HG02759 (cell line): ENCODE data around the gene MUSTN1.
A peak's percentile ranks its signal among the peaks of the same experiment; 100 is the strongest.

Experiments used
- ATAC-seq: cut with Tn5 transposase; IDR thresholded peaks from one replicate; pipeline ENCODE4 v1.9.1; 2021; ENCODE audit warnings: mild to moderate bottlenecking, moderate library complexity; ENCODE audit not compliant: unreplicated experiment

MUSTN1 gene

GRCh38 chr3:52834871-52835501 lies at the start of gene MUSTN1:
Gene MUSTN1, minus strand, starts transcription at chr3:52835019. Its CDS starts 71 bp downstream, at chr3:52834948.
- no peak for ATAC-seq

- no peak for ATAC-seq
These were observed 47.6 kb upstream of the MUSTN1 start for GRCh38 chr3:52882377-52882776.

DNA sequence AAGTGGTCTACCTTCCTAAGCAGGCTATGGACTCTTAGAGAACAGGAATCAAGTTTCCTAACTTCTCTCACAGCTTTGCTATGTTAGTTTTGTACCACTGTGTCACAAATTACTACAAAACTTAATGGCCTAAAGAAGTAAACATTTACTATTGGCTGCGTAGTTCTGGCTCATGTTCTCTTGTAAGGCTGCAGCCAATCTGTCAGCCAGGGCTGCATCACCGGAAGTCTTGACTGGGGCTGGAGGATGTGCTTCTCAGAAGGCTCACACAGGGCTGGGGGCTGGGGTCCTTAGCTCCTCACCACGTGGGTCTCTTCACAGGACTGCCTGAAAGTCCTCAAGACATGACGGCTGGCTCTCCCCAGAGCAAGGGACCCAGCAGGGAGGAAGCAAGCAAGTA lies 47.1 kb upstream of the MUSTN1 start:
- ATAC-seq, result no peak

GRCh38 chr3:52880474-52880873 lies 45.7 kb upstream of the MUSTN1 start:
- ATAC-seq, result peak; percentile 73

DNA sequence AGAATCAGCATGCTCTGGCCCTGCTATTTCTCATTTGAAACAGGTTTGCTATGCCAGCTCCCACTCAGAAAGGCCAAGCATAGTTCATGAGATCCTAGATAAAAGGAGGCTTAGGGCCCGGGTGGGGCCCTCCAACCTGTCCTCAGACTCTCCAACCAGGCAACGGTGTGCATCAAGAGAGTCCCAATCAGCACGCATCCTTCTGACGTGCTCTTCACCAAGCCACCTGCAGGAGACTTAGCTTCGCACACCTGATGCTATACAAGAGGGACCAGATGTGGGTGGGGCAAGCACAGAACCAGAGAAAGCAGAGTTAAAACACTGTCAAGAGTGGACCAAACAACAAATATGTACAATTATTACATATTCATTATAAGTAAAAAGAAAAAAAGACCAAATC lies 45.2 kb upstream of the MUSTN1 start:
- ATAC-seq, result peak; percentile 32

- no peak for ATAC-seq
These were observed 44.8 kb upstream of the MUSTN1 start for GRCh38 chr3:52879581-52879980.

GRCh38 chr3:52879090-52879489 lies 44.3 kb upstream of the MUSTN1 start:
- no peak for ATAC-seq

DNA sequence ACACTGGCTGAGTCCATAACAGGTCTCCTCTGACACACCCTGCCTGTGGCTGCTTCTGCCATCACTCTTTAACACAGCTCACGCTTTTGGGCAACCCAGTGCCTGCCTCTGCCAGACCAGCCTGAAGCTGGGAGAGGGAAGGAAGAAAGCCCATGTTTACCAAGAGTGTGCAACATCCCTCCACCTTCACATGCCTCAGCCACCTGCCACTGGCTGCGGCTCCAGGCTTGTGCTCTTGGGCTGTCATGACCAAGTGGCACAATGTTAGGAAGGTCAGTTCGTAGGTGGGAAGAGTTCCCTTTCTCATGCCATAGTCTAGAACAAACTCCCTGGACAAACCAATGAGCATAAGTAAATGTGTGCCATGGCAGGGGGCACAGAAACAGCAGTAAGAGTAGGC lies 42.3 kb upstream of the MUSTN1 start:
- no peak for ATAC-seq

GRCh38 chr3:52874864-52875587 lies 40.2 kb upstream of the MUSTN1 start:
- no peak for ATAC-seq

- ATAC-seq, result no peak
These were observed 39.4 kb upstream of the MUSTN1 start for GRCh38 chr3:52874160-52874701.

GRCh38 chr3:52873433-52874159 lies 38.8 kb upstream of the MUSTN1 start:
- ATAC-seq, result no peak

DNA sequence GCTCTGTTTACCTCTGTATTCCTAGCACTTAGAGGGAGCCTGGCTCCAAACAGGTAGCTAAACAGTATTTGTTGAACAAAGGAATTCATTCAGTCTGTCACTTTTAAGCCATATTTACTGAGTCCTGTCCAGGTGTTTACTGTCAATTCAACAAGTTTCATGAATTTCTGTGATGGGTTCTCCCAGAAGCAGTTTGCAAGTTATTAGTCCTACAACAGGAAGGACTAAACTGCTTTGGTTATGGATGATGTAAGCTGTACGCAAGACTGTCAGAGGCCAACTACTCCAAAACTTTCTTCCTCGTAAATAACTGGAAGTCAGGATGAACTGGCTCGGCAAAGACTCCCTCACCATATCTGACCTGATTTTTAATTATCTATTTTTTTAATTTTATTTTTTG lies 37.4 kb upstream of the MUSTN1 start:
- no peak for ATAC-seq

- no peak for ATAC-seq
These were observed 36.9 kb upstream of the MUSTN1 start for GRCh38 chr3:52871761-52872160.

- ATAC-seq, result no peak
These were observed 35.7 kb upstream of the MUSTN1 start for GRCh38 chr3:52870471-52870870.

DNA sequence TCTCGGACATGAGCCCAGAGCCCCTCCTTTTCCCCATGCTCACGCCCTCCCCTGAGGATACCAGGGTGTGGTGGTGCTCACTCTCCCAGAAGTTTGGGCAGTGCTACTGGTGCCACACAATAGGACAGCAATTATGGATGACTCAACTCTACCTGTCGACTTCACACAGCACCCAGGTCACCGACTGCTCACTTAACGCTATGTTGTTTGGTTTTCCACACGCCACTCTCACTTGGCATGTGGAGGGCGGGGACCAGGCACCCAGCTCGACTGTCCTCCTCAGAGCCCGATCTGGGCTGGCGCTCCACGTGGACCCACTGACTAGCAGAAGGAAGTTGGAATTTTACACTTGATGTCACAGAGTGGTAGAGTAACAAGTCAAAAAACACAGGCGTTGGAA lies 31.6 kb upstream of the MUSTN1 start:
- ATAC-seq, result no peak

DNA sequence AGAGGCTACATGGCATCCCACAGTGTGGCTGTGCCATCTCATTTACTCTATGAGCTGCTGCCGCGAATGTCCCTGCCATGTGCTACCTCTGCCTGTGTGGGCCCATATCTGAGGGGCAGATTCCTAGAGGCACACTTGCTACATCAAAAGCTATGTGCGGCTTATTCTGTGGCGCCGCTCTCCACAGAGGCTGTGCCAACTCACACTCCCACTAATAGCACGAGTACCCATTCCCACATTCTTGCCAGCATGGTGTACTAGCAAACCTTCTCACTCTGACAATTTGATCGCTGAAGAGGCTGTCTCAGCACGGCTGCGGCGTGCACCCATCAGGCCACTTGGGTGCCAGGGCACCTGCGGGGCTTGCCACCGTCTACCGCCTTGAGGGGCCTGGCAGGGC lies 31.2 kb upstream of the MUSTN1 start:
- ATAC-seq, result no peak

- no peak for ATAC-seq
These were observed 25.6 kb upstream of the MUSTN1 start for GRCh38 chr3:52860424-52860768.

- no peak for ATAC-seq
These were observed 25.0 kb upstream of the MUSTN1 start for GRCh38 chr3:52859686-52860423.

DNA sequence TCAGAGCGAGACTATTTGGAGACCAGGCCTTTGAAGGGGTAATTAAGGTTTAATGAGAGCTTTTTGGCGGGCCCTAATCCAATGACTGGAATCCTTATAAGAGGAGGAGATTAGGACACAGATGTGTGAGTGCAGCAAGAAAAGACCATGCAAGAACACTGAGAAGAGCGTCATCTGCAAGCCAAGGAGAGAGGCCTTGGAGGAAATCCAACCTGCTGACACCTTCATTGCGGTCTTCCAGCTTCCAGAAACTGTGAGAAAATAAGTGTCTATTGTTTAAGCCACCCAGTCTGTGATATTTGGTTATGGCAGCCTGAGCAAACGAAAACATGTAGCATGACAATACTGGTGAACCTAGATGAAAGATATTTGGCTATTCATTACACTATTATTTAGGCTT lies 23.0 kb upstream of the MUSTN1 start:
- no peak for ATAC-seq

GRCh38 chr3:52857133-52857532 lies 22.3 kb upstream of the MUSTN1 start:
- no peak for ATAC-seq

- no peak for ATAC-seq
These were observed 21.8 kb upstream of the MUSTN1 start for GRCh38 chr3:52856666-52857065.
